GM23248 (cell line): Measurements from ENCODE around the gene EPS8. TPM values are rescaled to one million over a fixed set of nuclear protein-coding genes. Genes with fewer than 3 reads are reported as not detected.

Experiments
- DNase-seq: peaks from one replicate; pipeline ENCODE4 v3.0.0-alpha.2; 2015
- H2AFZ ChIP-seq: fragments of 200-600 bp; sonication (generic); 2 replicates; pipeline ENCODE4 v1.6.1; 2016; ENCODE audit warnings: antibody characterized with exemption
- H3F3A ChIP-seq: fragments of 200-600 bp; sonication (generic); 2 replicates; pipeline ENCODE4 v1.6.1; 2016; ENCODE audit warnings: mild to moderate bottlenecking, antibody characterized with exemption, mixed run types; ENCODE audit not compliant: insufficient read depth
- H3K27ac ChIP-seq: fragments of 200-600 bp; sonication (generic); 2 replicates; pipeline ENCODE4 v1.5.1; 2016; ENCODE audit warnings: mild to moderate bottlenecking
- H3K27me3 ChIP-seq: fragments of 200-600 bp; sonication (generic); replicated peaks from 2 replicates; pipeline ENCODE4 v1.6.1; 2016; ENCODE audit warnings: mild to moderate bottlenecking; ENCODE audit not compliant: insufficient read depth
- H3K36me3 ChIP-seq: fragments of 200-600 bp; sonication (generic); 2 replicates; pipeline ENCODE4 v1.6.1; 2016; ENCODE audit warnings: low read depth, mild to moderate bottlenecking
- H3K4me1 ChIP-seq: fragments of 200-600 bp; sonication (generic); 2 replicates; pipeline ENCODE4 v1.6.1; 2016; ENCODE audit warnings: mild to moderate bottlenecking; ENCODE audit not compliant: insufficient read depth
- H3K4me2 ChIP-seq: fragments of 200-600 bp; sonication (generic); one replicate; pipeline ENCODE4 v1.6.1; 2016; ENCODE audit warnings: mild to moderate bottlenecking; ENCODE audit not compliant: unreplicated experiment
- H3K4me3 ChIP-seq: fragments of 200-600 bp; sonication (generic); 2 replicates; pipeline ENCODE4 v1.5.1; 2016; ENCODE audit warnings: mild to moderate bottlenecking
- H3K79me2 ChIP-seq: fragments of 200-600 bp; sonication (generic); 2 replicates; pipeline ENCODE4 v1.6.1; 2016; ENCODE audit warnings: mild to moderate bottlenecking; ENCODE audit not compliant: insufficient read depth
- H3K9ac ChIP-seq: fragments of 200-600 bp; sonication (generic); 2 replicates; pipeline ENCODE4 v1.6.1; 2016; ENCODE audit warnings: mild to moderate bottlenecking
- H3K9me2 ChIP-seq: fragments of 200-600 bp; sonication (generic); 2 replicates; pipeline ENCODE4 v1.6.1; 2016; ENCODE audit warnings: mixed run types, mild to moderate bottlenecking, moderate library complexity; ENCODE audit not compliant: insufficient read depth
- H3K9me3 ChIP-seq: fragments of 200-600 bp; sonication (generic); one replicate; pipeline ENCODE4 v1.6.1; 2017; ENCODE audit warnings: low read depth
- H4K20me1 ChIP-seq: fragments of 200-600 bp; sonication (generic); 2 replicates; pipeline ENCODE4 v1.6.0; 2016; ENCODE audit not compliant: insufficient read depth
- EZH2 ChIP-seq: fragments of 200-600 bp; sonication (generic); IDR thresholded peaks from 2 replicates; pipeline ENCODE4 v1.6.1; 2018; ENCODE audit warnings: antibody characterized with exemption, mild to moderate bottlenecking; ENCODE audit not compliant: insufficient read depth, poor library complexity, severe bottlenecking
- EZH2phosphoT487 ChIP-seq: fragments of 200-600 bp; sonication (generic); IDR thresholded peaks from 2 replicates; pipeline ENCODE4 v1.6.1; 2018; ENCODE audit warnings: antibody characterized with exemption, moderate library complexity, mild to moderate bottlenecking, low read depth; ENCODE audit not compliant: insufficient read depth
- WGBS, 2 experiments: methylation state at CpG; one replicate each; pipeline ENCODE4 v1.1.6; 2015 to 2017; ENCODE audit warnings: low lambda C conversion rate in 2 of 2, low coverage in 1 of 2; ENCODE audit errors: missing lambda C conversion rate in 2 of 2; 5-methylcytosine and 5-hydroxymethylcytosine counted together
- in situ Hi-C: fragments of 300-500 bp; cut with MboI; formaldehyde crosslinking; loops from 2 replicates; pipeline ENCODE4 v1.15.0; 2020
- polyA plus RNA-seq: library from polyadenylated mRNA; unstranded; fragments of >200 nt; fragmentation: Nextera tagmentation; extraction: Ambion mirVana; gene quantifications from 2 replicates; pipeline ENCODE4 v1.2.1, GENCODE V29; 2016
- total RNA-seq: library from RNA; depleted of rRNA; stranded (reverse); fragments of >200 nt; shearing (Covaris generic); gene quantifications from 2 replicates; pipeline ENCODE4 v1.2.3, GENCODE V29; 2014

Gene EPS8
- total and polyA plus RNA-seq, 2 experiments from 2014 or later, result 103 to 107 TPM

DNA sequence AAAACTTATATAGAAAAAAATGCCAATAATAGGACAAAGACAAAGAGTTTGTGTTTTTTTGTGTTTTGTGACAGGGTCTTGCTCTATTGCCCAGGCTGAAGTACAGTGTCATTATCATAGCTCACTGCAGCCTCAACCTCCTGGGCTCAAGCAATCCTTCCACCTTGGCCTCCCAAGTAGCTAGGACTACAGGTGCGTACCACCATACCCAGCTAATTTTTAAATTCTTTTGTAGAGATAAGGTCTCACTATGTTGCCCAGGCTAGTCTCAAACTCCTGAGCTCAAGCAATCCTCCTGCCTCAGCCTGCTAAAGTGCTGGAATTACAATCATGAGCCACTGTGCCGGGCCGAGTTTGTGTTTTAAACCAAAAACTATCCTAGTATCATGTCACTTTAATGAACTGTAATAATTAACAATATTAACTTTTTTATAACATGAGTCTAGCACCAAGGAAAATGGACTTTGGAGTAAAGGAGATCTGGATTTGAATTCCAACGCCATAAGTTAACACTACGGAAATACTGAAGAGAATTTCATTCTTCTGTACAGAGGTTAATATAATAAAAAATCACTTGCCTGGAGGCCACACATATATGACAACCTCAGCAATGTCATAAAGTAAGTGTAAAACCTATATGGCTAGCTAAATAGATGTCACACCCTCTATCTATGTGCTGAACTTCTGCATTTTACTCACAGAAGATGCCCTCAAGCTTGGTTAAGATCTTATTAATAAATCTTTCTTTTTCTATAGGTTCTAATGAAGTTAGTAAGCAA lies 53.2 kb downstream of the EPS8 start:
- DNase-seq, result no peak
- no peaks in the 10 kb centered on the region for H4K20me1 ChIP-seq
- TF ChIP-seq EZH2 (no peak), EZH2phosphoT487 (no peak)
- H3K27me3 ChIP-seq, result no peaks in the 10 kb centered on the region
- in situ Hi-C loops, result no loop called here
- H3K27ac ChIP-seq, result no peak overlapping the region
- peaks cover 100% of the 10 kb centered on the region for H3K79me2 ChIP-seq
- H3K9me2 ChIP-seq, result no peaks in the 10 kb centered on the region
- H3K9ac ChIP-seq, result no peak overlapping the region
- peaks cover 23% of the 10 kb centered on the region for H3F3A ChIP-seq
- H3K9me3 ChIP-seq, result no peaks in the 10 kb centered on the region
- H2AFZ ChIP-seq, result no peak overlapping the region
- peaks cover 17% of the 10 kb centered on the region for H3K4me1 ChIP-seq
- H3K36me3 ChIP-seq, result no peaks in the 10 kb centered on the region
- no peak overlapping the region for H3K4me2 ChIP-seq
- no peak overlapping the region for H3K4me3 ChIP-seq
- 98 to 99% methylated on average over 5 of the region's 5 CpGs for WGBS, 2 experiments

DNA sequence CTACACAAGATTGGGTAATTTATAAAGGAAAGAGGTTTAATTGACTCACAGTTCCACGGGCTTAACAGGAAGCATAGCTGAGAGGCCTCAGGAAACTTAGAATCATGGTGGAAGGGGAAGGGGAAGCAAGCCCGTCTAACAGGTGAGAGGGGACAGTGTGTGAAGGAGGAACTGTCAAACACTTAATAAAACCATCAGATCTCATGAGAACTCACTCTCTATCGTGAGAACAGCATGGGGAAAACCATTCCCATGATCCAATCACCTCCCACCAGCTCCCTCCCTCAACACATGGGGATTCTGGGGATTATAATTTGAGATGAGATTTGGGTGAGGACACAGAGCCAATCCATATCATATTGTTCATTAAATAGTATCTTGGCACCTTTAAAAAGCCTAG lies 56.1 kb downstream of the EPS8 start:
- no peaks in the 10 kb centered on the region for H3K9me2 ChIP-seq
- H3K27me3 ChIP-seq, result no peaks in the 10 kb centered on the region
- no peak for TF ChIP-seq EZH2
- no peak for TF ChIP-seq EZH2phosphoT487
- in situ Hi-C loops, result no loop called here
- no peaks in the 10 kb centered on the region for H3K9me3 ChIP-seq
- no peaks in the 10 kb centered on the region for H4K20me1 ChIP-seq
- H3K4me3 ChIP-seq, result peak overlapping the region; percentile 37
- H2AFZ ChIP-seq, result no peak overlapping the region
- H3K4me2 ChIP-seq, result peak overlapping the region; percentile 63
- H3K9ac ChIP-seq, result peak overlapping the region; percentile 31; the same call in 1 of the 2 replicates
- no peaks in the 10 kb centered on the region for H3K36me3 ChIP-seq
- WGBS, 2 experiments, result 84 to 88% methylated on average over 3 of the region's 3 CpGs
- H3K79me2 ChIP-seq, result peaks cover 98% of the 10 kb centered on the region
- peak overlapping the region; percentile 66 for H3K27ac ChIP-seq
- H3F3A ChIP-seq, result peaks cover 45% of the 10 kb centered on the region
- peaks cover 27% of the 10 kb centered on the region for H3K4me1 ChIP-seq
- DNase-seq, result no peak

DNA sequence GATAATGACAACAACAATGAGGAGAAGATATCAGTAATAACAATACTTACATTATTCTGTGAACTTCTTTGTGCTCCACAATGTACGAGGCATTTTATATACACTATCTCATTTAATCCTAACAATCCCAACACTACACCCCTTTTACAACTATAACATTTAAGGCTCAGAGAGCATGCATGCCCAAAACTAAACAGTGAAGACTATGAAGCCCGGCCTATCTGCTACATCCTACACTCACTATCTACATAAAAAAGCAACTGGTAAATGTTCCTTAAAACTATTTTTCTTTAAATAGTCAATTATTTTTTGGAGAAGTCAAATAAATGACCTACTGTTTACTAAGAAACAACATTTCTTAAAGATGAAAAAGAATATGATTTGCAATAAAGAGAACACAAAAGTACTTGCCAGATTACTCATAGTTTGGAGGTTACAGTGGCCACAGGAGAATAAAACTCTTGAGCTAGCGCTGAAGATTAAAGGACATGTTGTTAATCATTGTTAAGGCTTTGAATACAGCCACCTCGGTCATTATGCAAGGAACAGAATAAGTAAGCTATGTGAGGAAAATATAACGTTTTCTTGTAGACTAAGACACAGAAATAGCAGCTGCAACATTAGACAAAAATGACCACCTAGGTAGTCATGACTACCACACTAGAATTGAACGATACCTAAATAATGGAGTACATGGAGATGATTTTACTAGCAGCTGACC lies 56.7 kb downstream of the EPS8 start:
- no peaks in the 10 kb centered on the region for H4K20me1 ChIP-seq
- peak overlapping the region; percentile 66 for H3K27ac ChIP-seq
- in situ Hi-C loops, result no loop called here
- H3K4me1 ChIP-seq, result peaks cover 31% of the 10 kb centered on the region
- 35 to 39% methylated on average over 6 of the region's 6 CpGs for WGBS, 2 experiments
- H3K9ac ChIP-seq, result peak overlapping the region; percentile 31; the same call in 1 of the 2 replicates
- H3K79me2 ChIP-seq, result peaks cover 96% of the 10 kb centered on the region
- H3K36me3 ChIP-seq, result no peaks in the 10 kb centered on the region
- DNase-seq, result peak; percentile 77
- H3K4me2 ChIP-seq, result peak overlapping the region; percentile 63
- H3K27me3 ChIP-seq, result no peaks in the 10 kb centered on the region
- H3K9me3 ChIP-seq, result no peaks in the 10 kb centered on the region
- H2AFZ ChIP-seq, result no peak overlapping the region
- H3K4me3 ChIP-seq, result peak overlapping the region; percentile 37
- peaks cover 50% of the 10 kb centered on the region for H3F3A ChIP-seq
- no peaks in the 10 kb centered on the region for H3K9me2 ChIP-seq
- no peak for TF ChIP-seq EZH2phosphoT487
- no peak for TF ChIP-seq EZH2

DNA sequence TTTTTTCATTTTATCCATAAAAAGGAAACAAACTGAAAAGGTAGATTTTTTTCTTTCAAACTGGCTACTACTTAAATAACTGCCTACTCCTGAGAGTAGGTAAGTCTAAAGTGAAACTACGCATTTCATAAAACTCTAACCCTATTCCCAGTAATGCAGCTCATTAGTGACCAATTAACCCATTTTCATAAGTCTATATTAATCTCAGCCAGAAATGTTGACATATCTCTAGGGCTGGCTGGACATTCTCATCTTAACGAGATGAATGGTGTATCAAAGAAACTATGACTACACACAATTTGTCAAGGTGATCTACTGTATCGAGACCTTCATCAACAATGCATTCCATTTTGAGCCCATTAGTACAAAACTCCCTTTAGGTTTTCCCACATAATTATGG lies 57.2 kb downstream of the EPS8 start:
- Histone ChIP-seq H3K4me2 (peak overlapping the region; percentile 63), H3K9me2 (no peaks in the 10 kb centered on the region), H2AFZ (no peak overlapping the region), H3F3A (peaks cover 56% of the 10 kb centered on the region), H3K4me1 (peaks cover 37% of the 10 kb centered on the region), H4K20me1 (no peaks in the 10 kb centered on the region), H3K27ac (peak overlapping the region; percentile 66), H3K79me2 (peaks cover 96% of the 10 kb centered on the region), H3K36me3 (no peaks in the 10 kb centered on the region), H3K9ac (no peak overlapping the region; the same call in 1 of the 2 replicates), H3K27me3 (no peaks in the 10 kb centered on the region), H3K4me3 (no peak overlapping the region), H3K9me3 (no peaks in the 10 kb centered on the region)
- no peak for TF ChIP-seq EZH2
- no peak for TF ChIP-seq EZH2phosphoT487
- no peak for DNase-seq
- in situ Hi-C loops, result no loop called here
- WGBS, 2 experiments, result 99% methylated on average over 3 of the region's 3 CpGs
